VCaP (cell line): ENCODE results near the gene NMNAT3.

Experiments
- H3K27ac ChIP-seq: fragments of 450-650 bp; 2 replicates; pipeline ENCODE4 v1.5.1; 2017
- TF ChIP-seq, protein P1 (sequence below): fragments of 450-650 bp; conservative IDR thresholded peaks from 2 replicates; pipeline ENCODE4 v1.5.1; 2017; ENCODE audit warnings: mild to moderate bottlenecking, moderate library complexity

NMNAT3 gene

DNA sequence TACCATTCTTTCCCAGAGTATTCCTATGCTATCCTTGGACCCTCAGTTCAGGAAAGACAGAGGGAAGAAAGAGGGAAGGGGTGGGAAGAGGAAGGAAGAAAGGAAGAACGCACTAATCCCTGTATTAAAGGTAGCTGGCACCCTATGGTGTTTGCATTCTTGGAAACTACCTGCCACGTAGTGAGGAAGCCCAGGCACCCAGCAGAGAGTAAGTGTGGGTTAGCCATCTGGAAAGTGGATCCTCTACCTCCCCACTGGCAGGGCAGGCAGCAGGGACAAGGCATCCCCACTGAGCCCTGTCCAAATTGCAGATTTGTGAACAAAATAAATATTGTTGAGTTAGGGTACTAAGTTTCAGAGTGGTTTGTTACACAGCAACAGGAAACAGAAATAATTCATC, 147.1 kb downstream of the NMNAT3 start:
- H3K27ac ChIP-seq, result no peak overlapping the region
- TF ChIP-seq, protein P1, sequence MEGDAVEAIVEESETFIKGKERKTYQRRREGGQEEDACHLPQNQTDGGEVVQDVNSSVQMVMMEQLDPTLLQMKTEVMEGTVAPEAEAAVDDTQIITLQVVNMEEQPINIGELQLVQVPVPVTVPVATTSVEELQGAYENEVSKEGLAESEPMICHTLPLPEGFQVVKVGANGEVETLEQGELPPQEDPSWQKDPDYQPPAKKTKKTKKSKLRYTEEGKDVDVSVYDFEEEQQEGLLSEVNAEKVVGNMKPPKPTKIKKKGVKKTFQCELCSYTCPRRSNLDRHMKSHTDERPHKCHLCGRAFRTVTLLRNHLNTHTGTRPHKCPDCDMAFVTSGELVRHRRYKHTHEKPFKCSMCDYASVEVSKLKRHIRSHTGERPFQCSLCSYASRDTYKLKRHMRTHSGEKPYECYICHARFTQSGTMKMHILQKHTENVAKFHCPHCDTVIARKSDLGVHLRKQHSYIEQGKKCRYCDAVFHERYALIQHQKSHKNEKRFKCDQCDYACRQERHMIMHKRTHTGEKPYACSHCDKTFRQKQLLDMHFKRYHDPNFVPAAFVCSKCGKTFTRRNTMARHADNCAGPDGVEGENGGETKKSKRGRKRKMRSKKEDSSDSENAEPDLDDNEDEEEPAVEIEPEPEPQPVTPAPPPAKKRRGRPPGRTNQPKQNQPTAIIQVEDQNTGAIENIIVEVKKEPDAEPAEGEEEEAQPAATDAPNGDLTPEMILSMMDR, result no peak

DNA sequence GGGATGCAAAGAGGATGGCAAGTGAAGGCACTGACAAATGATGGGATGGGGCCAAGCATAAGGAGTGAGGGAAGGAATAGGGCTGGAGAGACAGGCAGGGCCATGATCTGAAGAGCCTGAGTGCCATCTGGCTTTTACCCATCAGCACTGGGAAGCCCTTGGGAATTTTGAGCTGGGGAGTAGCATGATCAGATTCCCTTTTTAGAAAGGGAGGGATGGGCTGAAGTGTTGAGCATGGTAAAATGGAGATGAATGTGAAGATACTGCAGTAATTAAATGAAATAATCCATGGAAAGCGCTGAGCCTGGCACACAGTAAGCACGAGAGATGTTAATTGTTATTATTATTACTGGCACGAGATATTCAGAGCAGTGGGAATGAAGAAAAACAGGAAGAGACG, 148.1 kb downstream of the NMNAT3 start:
- TF ChIP-seq, protein P1, result no peak
- no peak overlapping the region for H3K27ac ChIP-seq

DNA sequence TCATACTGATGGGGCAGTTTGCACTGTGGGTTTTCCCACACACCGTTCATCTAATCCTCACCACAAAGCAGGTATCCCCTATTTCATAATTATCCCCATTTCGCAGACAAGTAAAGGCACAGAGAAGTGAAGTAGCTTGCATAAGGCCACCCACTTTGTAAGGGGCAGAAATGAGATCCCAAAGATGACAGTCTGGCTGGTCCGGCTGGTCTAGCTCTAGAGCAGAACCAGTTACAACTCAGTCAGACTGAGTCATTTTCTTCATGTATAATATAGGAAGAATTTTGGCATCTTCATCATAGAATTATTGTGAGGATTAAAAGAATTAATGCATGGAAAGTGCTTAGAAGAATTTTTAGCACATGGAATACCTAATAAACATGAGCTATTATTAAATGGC, 148.8 kb downstream of the NMNAT3 start:
- TF ChIP-seq, protein P1, result no peak
- no peak overlapping the region for H3K27ac ChIP-seq

DNA sequence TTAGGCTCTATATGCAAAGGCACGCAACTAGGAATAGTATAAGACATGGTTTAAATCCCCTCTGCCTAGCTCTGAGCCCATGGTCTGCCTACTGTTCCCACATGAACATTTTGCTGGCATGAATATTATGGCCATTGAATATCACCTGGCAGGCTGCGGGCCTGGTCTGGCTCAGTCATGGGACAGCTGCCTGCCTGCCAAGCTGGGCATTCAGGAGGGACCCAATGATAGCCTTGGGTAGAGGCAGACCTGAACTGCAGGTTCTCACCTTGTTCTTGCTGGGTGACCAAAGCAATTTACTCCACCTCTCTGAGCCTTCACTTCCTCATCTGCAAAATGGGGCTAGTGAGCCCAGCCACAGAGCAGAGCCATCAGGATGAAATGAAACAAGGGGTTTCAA, 149.5 kb downstream of the NMNAT3 start:
- no peak overlapping the region for H3K27ac ChIP-seq
- TF ChIP-seq, protein P1, result no peak

DNA sequence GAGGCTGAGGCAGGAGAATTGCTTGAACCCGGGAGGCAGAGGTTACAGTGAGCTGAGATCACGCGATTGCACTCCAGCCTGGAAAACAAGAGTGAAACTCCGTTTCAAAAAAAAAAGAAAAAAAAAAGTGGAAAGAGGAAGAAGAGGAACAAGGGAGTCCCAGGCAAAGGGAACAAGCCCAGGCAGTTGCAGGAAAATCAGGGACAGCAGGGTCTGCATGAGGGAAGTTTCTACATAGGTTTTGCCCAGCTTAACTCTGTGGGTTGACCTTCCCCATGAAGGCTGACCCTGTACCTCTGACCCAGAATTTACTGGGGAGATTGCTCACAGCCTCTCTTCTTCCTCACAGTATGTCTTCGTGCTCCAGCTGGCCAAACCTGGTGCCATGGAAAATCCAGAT, 150.5 kb downstream of the NMNAT3 start:
- no peak overlapping the region for H3K27ac ChIP-seq
- TF ChIP-seq, protein P1, result no peak

- TF ChIP-seq, protein P1, result no peak
Observed at GRCh38 chr3:139526146-139526545, 151.6 kb downstream of the NMNAT3 start.

GRCh38 chr3:139524841-139525636, 152.7 kb downstream of the NMNAT3 start:
- H3K27ac ChIP-seq, result no peak overlapping the region
- TF ChIP-seq, protein P1, result no peak

More at GRCh38 chr3:139526146-139526545, 151.6 kb downstream of the NMNAT3 start:
- H3K27ac ChIP-seq, result no peak overlapping the region
